H9 (cell line): ENCODE data around the gene CENPL. TPM values are rescaled to one million over a fixed set of nuclear protein-coding genes. Genes with fewer than 3 reads are reported as not detected.
A peak's percentile ranks its signal among the peaks of the same experiment; 100 is the strongest.
"Not testable (repeated sequence)": the region's sequence is repeated elsewhere in the genome, so short reads cannot be mapped to it uniquely, and the experiment has no call there.

Experiments used
- DNase-seq: peaks from one replicate; pipeline ENCODE4 v3.0.0-alpha.2; 2017
- H2AFZ ChIP-seq: one replicate; pipeline ENCODE4 v1.6.1; 2013; ENCODE audit warnings: mild to moderate bottlenecking, low read length, control low read depth, moderate library complexity
- H2AK5ac ChIP-seq: 2 replicates; pipeline ENCODE4 v1.6.1; 2013; ENCODE audit warnings: low read length, control low read depth, mixed read lengths; ENCODE audit not compliant: insufficient read length
- H2BK120ac ChIP-seq: one replicate; pipeline ENCODE4 v1.6.1; 2013; ENCODE audit warnings: low read depth, mild to moderate bottlenecking, low read length, control low read depth, inconsistent platforms; ENCODE audit not compliant: poor library complexity, severe bottlenecking
- H2BK12ac ChIP-seq: 2 replicates; pipeline ENCODE4 v1.6.1; 2013; ENCODE audit warnings: low read length, control low read depth, mixed read lengths, low read depth; ENCODE audit not compliant: insufficient read length
- H2BK15ac ChIP-seq: 2 replicates; pipeline ENCODE4 v1.6.1; 2013; ENCODE audit warnings: low read depth, low read length, control low read depth
- H2BK20ac ChIP-seq: one replicate; pipeline ENCODE4 v1.6.1; 2013; ENCODE audit warnings: low read depth, mild to moderate bottlenecking, low read length, control low read depth, inconsistent platforms; ENCODE audit not compliant: poor library complexity, severe bottlenecking
- H2BK5ac ChIP-seq: 2 replicates; pipeline ENCODE4 v1.6.1; 2013; ENCODE audit warnings: low read length, control low read depth, mixed read lengths; ENCODE audit not compliant: insufficient read length
- H3K14ac ChIP-seq: 2 replicates; pipeline ENCODE4 v1.6.1; 2013; ENCODE audit warnings: low read length, control low read depth; ENCODE audit not compliant: insufficient read depth
- H3K18ac ChIP-seq: 2 replicates; pipeline ENCODE4 v1.6.1; 2013; ENCODE audit warnings: low read depth, mild to moderate bottlenecking, mixed read lengths, low read length, control low read depth; ENCODE audit not compliant: insufficient read length
- H3K23ac ChIP-seq: 2 replicates; pipeline ENCODE4 v1.6.1; 2013; ENCODE audit warnings: low read length, control low read depth, mixed read lengths, low read depth; ENCODE audit not compliant: insufficient read length
- H3K23me2 ChIP-seq: 2 replicates; pipeline ENCODE4 v1.6.1; 2013; ENCODE audit warnings: low read depth, mild to moderate bottlenecking, mixed read lengths, low read length, control low read depth; ENCODE audit not compliant: insufficient read length, poor library complexity, severe bottlenecking
- H3K27ac ChIP-seq: 2 replicates; pipeline ENCODE4 v1.5.1; 2013; ENCODE audit warnings: low read length, control low read depth, mixed read lengths, low read depth; ENCODE audit not compliant: insufficient read length
- H3K27me3 ChIP-seq: 2 replicates; pipeline ENCODE4 v1.6.1; 2013; ENCODE audit warnings: low read length, control low read depth, inconsistent platforms; ENCODE audit not compliant: insufficient read depth
- H3K4ac ChIP-seq: 2 replicates; pipeline ENCODE4 v1.6.1; 2013; ENCODE audit warnings: low read depth, mild to moderate bottlenecking, control low read depth, inconsistent platforms, low read length, moderate library complexity
- H3K4me1 ChIP-seq: 2 replicates; pipeline ENCODE4 v1.6.1; 2013; ENCODE audit warnings: low read length, control low read depth, inconsistent platforms; ENCODE audit not compliant: insufficient read depth
- H3K4me2 ChIP-seq: 2 replicates; pipeline ENCODE4 v1.6.1; 2013; ENCODE audit warnings: low read length, control low read depth, mixed read lengths; ENCODE audit not compliant: insufficient read length, insufficient read depth
- H3K56ac ChIP-seq: 2 replicates; pipeline ENCODE4 v1.6.1; 2013; ENCODE audit warnings: low read depth, mild to moderate bottlenecking, mixed read lengths, low read length, control low read depth; ENCODE audit not compliant: insufficient read length
- H3K79me1 ChIP-seq: 2 replicates; pipeline ENCODE4 v1.6.1; 2013; ENCODE audit warnings: low read depth, mild to moderate bottlenecking, moderate library complexity, low read length, control low read depth, inconsistent platforms; ENCODE audit not compliant: insufficient read depth, poor library complexity, severe bottlenecking
- H3K79me2 ChIP-seq: 2 replicates; pipeline ENCODE4 v1.6.1; 2013; ENCODE audit warnings: low read length, control low read depth, inconsistent platforms; ENCODE audit not compliant: insufficient read depth
- H3K9ac ChIP-seq: 2 replicates; pipeline ENCODE4 v1.6.1; 2013; ENCODE audit warnings: low read length, control low read depth, mixed read lengths; ENCODE audit not compliant: insufficient read length; ENCODE audit errors: extremely low read depth
- H3K9me3 ChIP-seq: one replicate; pipeline ENCODE4 v1.6.1; 2013; ENCODE audit warnings: low read depth, low read length, inconsistent platforms; ENCODE audit not compliant: control insufficient read depth
- H3T11ph ChIP-seq: one replicate; pipeline ENCODE4 v1.6.1; 2013; ENCODE audit warnings: mild to moderate bottlenecking, low read length, control low read depth, inconsistent platforms
- H4K20me1 ChIP-seq: one replicate; pipeline ENCODE4 v1.6.1; 2013; ENCODE audit not compliant: control insufficient read depth, insufficient read length, insufficient read depth
- H4K5ac ChIP-seq: 2 replicates; pipeline ENCODE4 v1.6.1; 2013; ENCODE audit warnings: low read depth, mild to moderate bottlenecking, mixed read lengths, low read length, control low read depth; ENCODE audit not compliant: insufficient read length
- H4K8ac ChIP-seq: replicated peaks from 2 replicates; pipeline ENCODE4 v1.6.1; 2013; ENCODE audit warnings: low read length, control low read depth, mixed read lengths, low read depth; ENCODE audit not compliant: insufficient read length
- H4K91ac ChIP-seq: 2 replicates; pipeline ENCODE4 v1.6.1; 2013; ENCODE audit warnings: low read depth, mild to moderate bottlenecking, moderate library complexity, mixed read lengths, low read length, control low read depth; ENCODE audit not compliant: insufficient read length
- H3K27ac Mint-ChIP-seq, 3 experiments: 2 replicates in 2 of 3; 3 replicates in 1 of 3; pipeline ENCODE4 v1.8.0; 2020 to 2021; ENCODE audit warnings: mixed read lengths in 3 of 3, mild to moderate bottlenecking in 1 of 3, moderate library complexity in 1 of 3
- H3K27me3 Mint-ChIP-seq: 2 replicates; pipeline ENCODE4 v1.8.0; 2021; ENCODE audit warnings: low read depth, mild to moderate bottlenecking, moderate library complexity, mixed read lengths
- H3K36me3 Mint-ChIP-seq, 3 experiments: 2 replicates in 2 of 3; 3 replicates in 1 of 3; pipeline ENCODE4 v1.8.0; 2020 to 2021; ENCODE audit warnings: low read depth in 3 of 3, mixed read lengths in 3 of 3; ENCODE audit not compliant: insufficient read depth in 1 of 3
- H3K4me1 Mint-ChIP-seq, 2 experiments: 2 replicates each; pipeline ENCODE4 v1.8.0; 2020; ENCODE audit warnings: mixed read lengths in 2 of 2
- H3K4me3 Mint-ChIP-seq, 2 experiments: 2 replicates in 1 of 2; 3 replicates in 1 of 2; pipeline ENCODE4 v1.8.0; 2020 to 2021; ENCODE audit warnings: mild to moderate bottlenecking in 2 of 2, mixed read lengths in 2 of 2, moderate library complexity in 1 of 2
- H3K9me3 Mint-ChIP-seq, 2 experiments: 2 replicates in 1 of 2; 3 replicates in 1 of 2; pipeline ENCODE4 v1.8.0; 2020; ENCODE audit warnings: mild to moderate bottlenecking in 2 of 2, mixed read lengths in 2 of 2, moderate library complexity in 1 of 2
- WGBS: extraction: QIAGEN DNeasy Blood & Tissue Kit; methylation state at CpG from one replicate; pipeline ENCODE4 v1.1.7; 2013; ENCODE audit warnings: missing lambda C conversion rate, low lambda C conversion rate, mixed read lengths; ENCODE audit not compliant: insufficient read length; ENCODE audit errors: extremely low coverage; 5-methylcytosine and 5-hydroxymethylcytosine counted together
- total RNA-seq: library from RNA; stranded (reverse); gene quantifications from 2 replicates; pipeline ENCODE4 v1.2.1, GENCODE V29; 2021
- TF ChIP-seq, protein P1 (sequence below): fragments of 200-600 bp; sonication (generic); conservative IDR thresholded peaks from 3 replicates; pipeline ENCODE4 v1.8.0; 2021; ENCODE audit warnings: antibody characterized with exemption, mild to moderate bottlenecking

The CENPL gene
- total RNA-seq, 1 experiment from 2014 or later: 14.4 TPM

DNA sequence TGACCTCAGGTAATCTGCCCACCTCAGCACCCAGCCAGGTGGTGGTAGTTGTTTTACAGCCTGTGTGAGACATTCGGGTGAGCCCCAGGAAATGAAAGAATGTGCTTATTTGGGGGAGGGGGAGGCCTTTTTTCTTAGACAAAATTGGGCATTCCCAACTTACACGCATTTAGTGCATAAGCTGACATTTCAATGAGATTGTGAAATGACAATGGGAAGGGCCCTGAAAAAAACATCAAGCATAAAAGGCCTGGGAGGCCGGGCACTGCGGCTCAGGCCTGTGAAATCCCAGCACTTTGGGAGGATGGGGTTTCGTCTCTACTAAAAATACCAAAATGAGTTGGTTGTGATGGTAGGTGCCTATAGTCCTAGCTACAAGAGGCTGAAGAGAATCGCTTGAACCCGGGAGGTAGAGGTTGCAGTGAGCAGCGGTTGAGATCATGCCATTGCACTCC is 38.1 kb upstream of the CENPL start:
- H3K4me3 Mint-ChIP-seq: peak overlapping the region in 1 of 2 experiments; percentile 15; a peak in 2 of 5 replicates
- peaks cover 2% of the 10 kb centered on the region; the same call in 1 of the 2 replicates for H3K27me3 Mint-ChIP-seq
- no peaks in the 10 kb centered on the region for H4K20me1 ChIP-seq

DNA sequence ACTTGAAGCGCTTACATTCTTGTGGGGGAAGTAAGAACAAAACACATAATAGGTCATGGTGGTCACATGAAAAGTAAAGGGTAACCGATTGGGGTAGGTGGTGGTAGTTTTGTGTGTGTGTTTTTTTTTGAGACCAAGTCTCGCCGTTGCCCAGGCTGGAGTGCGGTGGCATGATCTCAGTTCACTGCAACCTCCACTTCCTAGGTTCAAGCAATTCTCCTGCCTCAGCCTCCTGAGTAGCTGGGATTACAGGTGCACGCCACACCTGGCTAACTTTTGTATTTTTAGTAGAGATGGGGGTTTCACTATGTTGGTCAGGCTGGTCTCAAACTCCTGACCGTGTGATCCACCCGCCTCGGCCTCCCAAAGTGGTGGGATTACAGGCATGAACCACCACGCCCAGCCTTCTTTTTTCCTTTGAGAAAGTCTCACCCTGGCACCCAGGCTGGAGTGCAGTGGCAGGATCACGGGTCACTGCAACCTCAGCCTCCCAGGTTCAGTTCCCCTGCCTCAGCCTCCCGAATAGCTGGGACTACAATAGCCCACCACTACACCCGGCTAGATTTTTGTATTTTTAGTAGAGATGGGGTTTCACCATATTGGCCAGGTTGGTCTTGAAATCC is 37.6 kb upstream of the CENPL start:
- H3K4ac ChIP-seq, H3K23ac ChIP-seq, H2BK15ac ChIP-seq, H3K27me3 Mint-ChIP-seq, H3K9me3 Mint-ChIP-seq, H4K20me1 ChIP-seq, H3K79me1 ChIP-seq, H3K23me2 ChIP-seq, H3K4me1 ChIP-seq, H3T11ph ChIP-seq, H3K56ac ChIP-seq, H3K9ac ChIP-seq, H2AK5ac ChIP-seq, H2BK12ac ChIP-seq, H2AFZ ChIP-seq, H4K5ac ChIP-seq, H2BK5ac ChIP-seq, H3K4me2 ChIP-seq, H3K18ac ChIP-seq, H3K4me3 Mint-ChIP-seq, H3K14ac ChIP-seq, H2BK20ac ChIP-seq, H3K27ac ChIP-seq, H3K9me3 ChIP-seq, H3K27me3 ChIP-seq, H2BK120ac ChIP-seq, H4K91ac ChIP-seq, H4K8ac ChIP-seq: not testable (repeated sequence)
- Mint-ChIP-seq H3K36me3 (peaks cover 39 to 88% (median 60%) of the 10 kb centered on the region in 3 experiments), H3K4me1 (peaks cover 16 to 34% of the 10 kb centered on the region in 2 experiments), H3K27ac (peak overlapping the region in 2 of 3 experiments; percentile 27 to 97; a peak in 4 of 7 replicates)
- peaks cover 12% of the 10 kb centered on the region; the same call in 1 of the 2 replicates for H3K79me2 ChIP-seq
- WGBS: no CpG with 5 or more reads among the region's 13 CpGs
- peak; percentile 70 for DNase-seq

More for the DNA sequence above, 38.1 kb upstream of the CENPL start:
- no CpG with 5 or more reads among the region's 8 CpGs for WGBS
- no peak overlapping the region for H4K8ac ChIP-seq
- H3K4me1 ChIP-seq: no peaks in the 10 kb centered on the region
- no peaks in the 10 kb centered on the region for H3K27me3 ChIP-seq
- no peak overlapping the region for H3K14ac ChIP-seq
- no peak overlapping the region for H3K23ac ChIP-seq
- peak overlapping the region in 2 of 3 experiments; percentile 27 to 97; a peak in 4 of 7 replicates for H3K27ac Mint-ChIP-seq
- H3K9ac ChIP-seq: no peak overlapping the region
- DNase-seq: peak; percentile 59
- H3K23me2 ChIP-seq: peaks cover 3% of the 10 kb centered on the region
- H2BK120ac ChIP-seq: no peak overlapping the region
- H2BK15ac ChIP-seq: no peak overlapping the region
- H3K4ac ChIP-seq: no peak overlapping the region
- H2BK12ac ChIP-seq: no peak overlapping the region
- no peak overlapping the region for H2AFZ ChIP-seq
- H2BK5ac ChIP-seq: no peak overlapping the region
- H3K4me1 Mint-ChIP-seq: peaks cover 16 to 34% of the 10 kb centered on the region in 2 experiments
- no peak overlapping the region for H2AK5ac ChIP-seq
- no peaks in the 10 kb centered on the region for H3K9me3 ChIP-seq
- no peak overlapping the region for H4K5ac ChIP-seq
- no peak overlapping the region for H3T11ph ChIP-seq
- peak overlapping the region; percentile 48 for H3K27ac ChIP-seq
- H3K56ac ChIP-seq: no peak overlapping the region
- no peak overlapping the region for H3K18ac ChIP-seq
- peaks cover 16% of the 10 kb centered on the region; the same call in 1 of the 2 replicates for H3K79me2 ChIP-seq
- H3K79me1 ChIP-seq: no peaks in the 10 kb centered on the region
- H3K36me3 Mint-ChIP-seq: peaks cover 44 to 88% (median 60%) of the 10 kb centered on the region in 3 experiments
- peaks cover 0 to 8% of the 10 kb centered on the region in 2 experiments; a peak in 2 of 5 replicates for H3K9me3 Mint-ChIP-seq
- H4K91ac ChIP-seq: no peak overlapping the region
- no peak overlapping the region for H3K4me2 ChIP-seq
- TF ChIP-seq, protein P1, sequence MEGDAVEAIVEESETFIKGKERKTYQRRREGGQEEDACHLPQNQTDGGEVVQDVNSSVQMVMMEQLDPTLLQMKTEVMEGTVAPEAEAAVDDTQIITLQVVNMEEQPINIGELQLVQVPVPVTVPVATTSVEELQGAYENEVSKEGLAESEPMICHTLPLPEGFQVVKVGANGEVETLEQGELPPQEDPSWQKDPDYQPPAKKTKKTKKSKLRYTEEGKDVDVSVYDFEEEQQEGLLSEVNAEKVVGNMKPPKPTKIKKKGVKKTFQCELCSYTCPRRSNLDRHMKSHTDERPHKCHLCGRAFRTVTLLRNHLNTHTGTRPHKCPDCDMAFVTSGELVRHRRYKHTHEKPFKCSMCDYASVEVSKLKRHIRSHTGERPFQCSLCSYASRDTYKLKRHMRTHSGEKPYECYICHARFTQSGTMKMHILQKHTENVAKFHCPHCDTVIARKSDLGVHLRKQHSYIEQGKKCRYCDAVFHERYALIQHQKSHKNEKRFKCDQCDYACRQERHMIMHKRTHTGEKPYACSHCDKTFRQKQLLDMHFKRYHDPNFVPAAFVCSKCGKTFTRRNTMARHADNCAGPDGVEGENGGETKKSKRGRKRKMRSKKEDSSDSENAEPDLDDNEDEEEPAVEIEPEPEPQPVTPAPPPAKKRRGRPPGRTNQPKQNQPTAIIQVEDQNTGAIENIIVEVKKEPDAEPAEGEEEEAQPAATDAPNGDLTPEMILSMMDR: no peak
- H2BK20ac ChIP-seq: no peak overlapping the region
